Stimulated activated CD8-positive, alpha-beta memory T cell treated with anti-CD3 and anti-CD28 coated beads, Interleukin-4, amount 100 ng/mL, for 48 hours (primary cell): Measurements from ENCODE around the gene NBAS.
"Not testable (repeated sequence)": the region's sequence is repeated elsewhere in the genome, so short reads cannot be mapped to it uniquely, and the experiment has no call there.

ENCODE experiments used
- DNase-seq: peaks from one replicate; pipeline ENCODE4 v3.0.0-alpha.2; 2020

The NBAS gene

GRCh38 chr2:15298770-15299169 is 262.4 kb downstream of the NBAS start:
- no peak for DNase-seq

GRCh38 chr2:15293262-15293937 is 267.7 kb downstream of the NBAS start:
- DNase-seq, result no peak

GRCh38 chr2:15287447-15288184 is 273.5 kb downstream of the NBAS start:
- DNase-seq, result no peak

GRCh38 chr2:15284614-15285013 is 276.5 kb downstream of the NBAS start:
- no peak for DNase-seq

- no peak for DNase-seq
Observed at GRCh38 chr2:15281681-15282080, 279.5 kb downstream of the NBAS start.

- DNase-seq, result no peak
Observed at GRCh38 chr2:15279201-15279876, 281.8 kb downstream of the NBAS start.

- no peak for DNase-seq
Observed at GRCh38 chr2:15278296-15278695, 282.8 kb downstream of the NBAS start.

GRCh38 chr2:15275346-15275745 is 285.8 kb downstream of the NBAS start:
- no peak for DNase-seq

- no peak for DNase-seq
Observed at GRCh38 chr2:15273452-15273851, 287.7 kb downstream of the NBAS start.

- DNase-seq, result no peak
Observed at GRCh38 chr2:15272942-15273341, 288.2 kb downstream of the NBAS start.

GRCh38 chr2:15271941-15272542 is 289.1 kb downstream of the NBAS start:
- DNase-seq, result no peak

- DNase-seq, result no peak
Observed at GRCh38 chr2:15271276-15271675, 289.9 kb downstream of the NBAS start.

- no peak for DNase-seq
Observed at GRCh38 chr2:15269043-15269442, 292.1 kb downstream of the NBAS start.

- DNase-seq, result no peak
Observed at GRCh38 chr2:15265889-15266288, 295.2 kb downstream of the NBAS start.

GRCh38 chr2:15263976-15264685 is 297.0 kb downstream of the NBAS start:
- DNase-seq, result no peak

GRCh38 chr2:15262792-15263191 is 298.3 kb downstream of the NBAS start:
- no peak for DNase-seq

GRCh38 chr2:15260835-15261234 is 300.3 kb downstream of the NBAS start:
- no peak for DNase-seq

- no peak for DNase-seq
Observed at GRCh38 chr2:15260196-15260595, 300.9 kb downstream of the NBAS start.

- DNase-seq, result no peak
Observed at GRCh38 chr2:15259356-15259756, 301.8 kb downstream of the NBAS start.

GRCh38 chr2:15258385-15258784 is 302.7 kb downstream of the NBAS start:
- DNase-seq, result not testable (repeated sequence)

- no peak for DNase-seq
Observed at GRCh38 chr2:15253835-15254286, 307.3 kb downstream of the NBAS start.

GRCh38 chr2:15253247-15253646 is 307.9 kb downstream of the NBAS start:
- no peak for DNase-seq

GRCh38 chr2:15251753-15252152 is 309.4 kb downstream of the NBAS start:
- DNase-seq, result no peak
